Activated CD8-positive, alpha-beta memory T cell treated with anti-CD3 and anti-CD28 coated beads, Interleukin-2, amount 10 ng/mL, durations not matched to agents 7 days and 5 days (primary cell): ENCODE results near the gene CD209. TPM values are rescaled to one million over a fixed set of nuclear protein-coding genes. Genes with fewer than 3 reads are reported as not detected.
"Not testable (repeated sequence)": the region's sequence is repeated elsewhere in the genome, so short reads cannot be mapped to it uniquely, and the experiment has no call there.

Source experiments
- ATAC-seq: fragments of 150-1000 bp; cut with Tn5 transposase; one replicate; pipeline ENCODE4 v1.10.0; 2021; ENCODE audit warnings: moderate library complexity
- CTCF ChIA-PET: fragments of 350-600 bp; sonication (Branson Sonifier 250); formaldehyde crosslinking; loops from one replicate; lab custom pipeline; 2021; ENCODE audit warnings: antibody characterized with exemption; lab: Charles Lee
- DNase-seq: peaks from one replicate; pipeline ENCODE4 v3.0.0-alpha.2; 2020
- H3K27ac Mint-ChIP-seq: one replicate; pipeline ENCODE4 v1.8.0; 2021; ENCODE audit warnings: mild to moderate bottlenecking, mixed read lengths
- H3K27me3 Mint-ChIP-seq: one replicate; pipeline ENCODE4 v1.8.0; 2021; ENCODE audit warnings: mixed read lengths
- H3K36me3 Mint-ChIP-seq: one replicate; pipeline ENCODE4 v1.8.0; 2021; ENCODE audit warnings: mild to moderate bottlenecking, mixed read lengths
- H3K4me1 Mint-ChIP-seq: one replicate; pipeline ENCODE4 v1.8.0; 2021; ENCODE audit warnings: mixed read lengths
- H3K4me3 Mint-ChIP-seq: one replicate; pipeline ENCODE4 v1.8.0; 2021; ENCODE audit warnings: mild to moderate bottlenecking, moderate library complexity, mixed read lengths
- H3K9me3 Mint-ChIP-seq: one replicate; pipeline ENCODE4 v1.8.0; 2022; ENCODE audit warnings: low read depth, mixed read lengths
- total RNA-seq, 2 experiments: library from RNA; stranded (reverse); gene quantifications; one replicate each; pipeline ENCODE4 v1.2.3, GENCODE V29; 2021

The CD209 gene
- total RNA-seq, 2 experiments from 2014 or later, result not detected

GRCh38 chr19:7762719-7763293, 15.5 kb upstream of the CD209 start, which contains the start of gene CLEC4M:
TSS of gene CLEC4M (plus strand) at chr19:7763243. CDS start at chr19:7763267, 24 bp downstream.
- no peaks in the 10 kb centered on the region for H3K36me3 Mint-ChIP-seq
- H3K27me3 Mint-ChIP-seq, result peaks cover 9% of the 10 kb centered on the region
- H3K9me3 Mint-ChIP-seq, result peaks cover 10% of the 10 kb centered on the region
- H3K27ac Mint-ChIP-seq, result no peak within 1 kb of the TSS
- CTCF ChIA-PET, result interaction anchor here (1.3 kb wide), 1 partner anchor 82 kb away, joined by 4 read pairs; the partner anchor contains the start of gene TRAPPC5
- no peak for ATAC-seq
- no peaks in the 10 kb centered on the region for H3K4me1 Mint-ChIP-seq
- H3K4me3 Mint-ChIP-seq, result no peak within 1 kb of the TSS
- no peak for DNase-seq

GRCh38 chr19:7759156-7759555, 11.8 kb upstream of the CD209 start:
- H3K4me3 Mint-ChIP-seq, result no peak overlapping the region
- H3K9me3 Mint-ChIP-seq, result peaks cover 19% of the 10 kb centered on the region
- H3K27me3 Mint-ChIP-seq, result peaks cover 18% of the 10 kb centered on the region
- H3K27ac Mint-ChIP-seq, result no peak overlapping the region
- peaks cover 5% of the 10 kb centered on the region for H3K36me3 Mint-ChIP-seq
- CTCF ChIA-PET, result no interaction called here
- ATAC-seq (no peak), DNase-seq (no peak)
- H3K4me1 Mint-ChIP-seq, result no peaks in the 10 kb centered on the region

- Mint-ChIP-seq H3K36me3 (peaks cover 7% of the 10 kb centered on the region), H3K27me3 (peaks cover 17% of the 10 kb centered on the region), H3K27ac (no peak overlapping the region), H3K4me3 (no peak overlapping the region), H3K9me3 (peaks cover 22% of the 10 kb centered on the region), H3K4me1 (no peaks in the 10 kb centered on the region)
- CTCF ChIA-PET, result no interaction called here
- ATAC-seq (no peak), DNase-seq (no peak)
Observed at GRCh38 chr19:7757358-7757757, 10.0 kb upstream of the CD209 start.

GRCh38 chr19:7756258-7756657, 8.9 kb upstream of the CD209 start:
- ATAC-seq (no peak), DNase-seq (no peak)
- Mint-ChIP-seq H3K4me1 (peaks cover 1% of the 10 kb centered on the region), H3K27me3 (peaks cover 17% of the 10 kb centered on the region), H3K9me3 (peaks cover 25% of the 10 kb centered on the region), H3K36me3 (peaks cover 7% of the 10 kb centered on the region), H3K4me3 (no peak overlapping the region), H3K27ac (no peak overlapping the region)
- CTCF ChIA-PET, result no interaction called here

- DNase-seq (no peak), ATAC-seq (no peak)
- H3K9me3 Mint-ChIP-seq, result peaks cover 16% of the 10 kb centered on the region
- peaks cover 5% of the 10 kb centered on the region for H3K4me1 Mint-ChIP-seq
- H3K36me3 Mint-ChIP-seq, result peaks cover 8% of the 10 kb centered on the region
- CTCF ChIA-PET, result no interaction called here
- H3K4me3 Mint-ChIP-seq, result no peak overlapping the region
- peaks cover 27% of the 10 kb centered on the region for H3K27me3 Mint-ChIP-seq
- no peak overlapping the region for H3K27ac Mint-ChIP-seq
Observed at GRCh38 chr19:7751157-7751783, 3.9 kb upstream of the CD209 start.

GRCh38 chr19:7748756-7749155, 1.4 kb upstream of the CD209 start:
- peaks cover 18% of the 10 kb centered on the region for H3K27me3 Mint-ChIP-seq
- no peak overlapping the region for H3K27ac Mint-ChIP-seq
- peaks cover 5% of the 10 kb centered on the region for H3K4me1 Mint-ChIP-seq
- CTCF ChIA-PET, result no interaction called here
- no peak for DNase-seq
- no peak for ATAC-seq
- no peak overlapping the region for H3K4me3 Mint-ChIP-seq
- H3K36me3 Mint-ChIP-seq, result peaks cover 4% of the 10 kb centered on the region
- peaks cover 13% of the 10 kb centered on the region for H3K9me3 Mint-ChIP-seq

GRCh38 chr19:7748171-7748570, 837 bp upstream of the CD209 start:
- no peak overlapping the region for H3K4me3 Mint-ChIP-seq
- CTCF ChIA-PET, result no interaction called here

GRCh38 chr19:7746306-7746705, 1.0 kb downstream of the CD209 start:
- H3K9me3 Mint-ChIP-seq, ATAC-seq, H3K36me3 Mint-ChIP-seq, H3K4me1 Mint-ChIP-seq, CTCF ChIA-PET, H3K4me3 Mint-ChIP-seq, DNase-seq, H3K27ac Mint-ChIP-seq: not testable (repeated sequence)
- H3K27me3 Mint-ChIP-seq, result peaks cover 21% of the 10 kb centered on the region

More at GRCh38 chr19:7748171-7748570, 837 bp upstream of the CD209 start:
- peaks cover 2% of the 10 kb centered on the region for H3K36me3 Mint-ChIP-seq
- peaks cover 11% of the 10 kb centered on the region for H3K9me3 Mint-ChIP-seq
- H3K27ac Mint-ChIP-seq, result no peak overlapping the region
- no peak for DNase-seq
- H3K27me3 Mint-ChIP-seq, result peaks cover 16% of the 10 kb centered on the region
- peaks cover 5% of the 10 kb centered on the region for H3K4me1 Mint-ChIP-seq
- ATAC-seq, result no peak

- no peak overlapping the region for H3K4me3 Mint-ChIP-seq
- no peak overlapping the region for H3K27ac Mint-ChIP-seq
- no peaks in the 10 kb centered on the region for H3K36me3 Mint-ChIP-seq
- ATAC-seq (no peak), DNase-seq (no peak)
- CTCF ChIA-PET, result no interaction called here
- peaks cover 21% of the 10 kb centered on the region for H3K27me3 Mint-ChIP-seq
- peaks cover 4% of the 10 kb centered on the region for H3K9me3 Mint-ChIP-seq
- H3K4me1 Mint-ChIP-seq, result no peaks in the 10 kb centered on the region
Observed at GRCh38 chr19:7744871-7745650, 2.3 kb downstream of the CD209 start.

- Mint-ChIP-seq H3K4me3 (no peak overlapping the region), H3K36me3 (no peaks in the 10 kb centered on the region), H3K27me3 (peaks cover 21% of the 10 kb centered on the region), H3K9me3 (peaks cover 4% of the 10 kb centered on the region), H3K4me1 (no peaks in the 10 kb centered on the region), H3K27ac (no peak overlapping the region)
- CTCF ChIA-PET, result no interaction called here
- DNase-seq (no peak), ATAC-seq (no peak)
Observed at GRCh38 chr19:7744199-7744786, 3.0 kb downstream of the CD209 start.

GRCh38 chr19:7743425-7743841, 3.9 kb downstream of the CD209 start:
- DNase-seq (no peak), ATAC-seq (no peak)
- peaks cover 4% of the 10 kb centered on the region for H3K9me3 Mint-ChIP-seq
- H3K4me3 Mint-ChIP-seq, result no peak overlapping the region
- peaks cover 21% of the 10 kb centered on the region for H3K27me3 Mint-ChIP-seq
- CTCF ChIA-PET, result no interaction called here
- no peak overlapping the region for H3K27ac Mint-ChIP-seq
- H3K36me3 Mint-ChIP-seq, result no peaks in the 10 kb centered on the region
- H3K4me1 Mint-ChIP-seq, result no peaks in the 10 kb centered on the region

GRCh38 chr19:7742991-7743390, 4.3 kb downstream of the CD209 start:
- no peaks in the 10 kb centered on the region for H3K36me3 Mint-ChIP-seq
- CTCF ChIA-PET, result no interaction called here
- no peak overlapping the region for H3K4me3 Mint-ChIP-seq
- H3K4me1 Mint-ChIP-seq, result no peaks in the 10 kb centered on the region
- H3K27ac Mint-ChIP-seq, result no peak overlapping the region
- ATAC-seq, result no peak
- peaks cover 20% of the 10 kb centered on the region for H3K27me3 Mint-ChIP-seq
- H3K9me3 Mint-ChIP-seq, result peaks cover 1% of the 10 kb centered on the region
- no peak for DNase-seq

- peaks cover 19% of the 10 kb centered on the region for H3K27me3 Mint-ChIP-seq
- H3K4me1 Mint-ChIP-seq, result no peaks in the 10 kb centered on the region
- H3K4me3 Mint-ChIP-seq, result no peak overlapping the region
- CTCF ChIA-PET, result no interaction called here
- no peak overlapping the region for H3K27ac Mint-ChIP-seq
- ATAC-seq (no peak), DNase-seq (no peak)
- H3K36me3 Mint-ChIP-seq, result no peaks in the 10 kb centered on the region
- H3K9me3 Mint-ChIP-seq, result no peaks in the 10 kb centered on the region
Observed at GRCh38 chr19:7742575-7742974, 4.8 kb downstream of the CD209 start.
